GM18867 (cell line): ENCODE results near the gene ST3GAL5.

ENCODE experiments used
- ATAC-seq: cut with Tn5 transposase; IDR thresholded peaks from one replicate; pipeline ENCODE4 v1.9.1; 2021; ENCODE audit warnings: mild to moderate bottlenecking, moderate library complexity; ENCODE audit not compliant: unreplicated experiment

Gene ST3GAL5

DNA sequence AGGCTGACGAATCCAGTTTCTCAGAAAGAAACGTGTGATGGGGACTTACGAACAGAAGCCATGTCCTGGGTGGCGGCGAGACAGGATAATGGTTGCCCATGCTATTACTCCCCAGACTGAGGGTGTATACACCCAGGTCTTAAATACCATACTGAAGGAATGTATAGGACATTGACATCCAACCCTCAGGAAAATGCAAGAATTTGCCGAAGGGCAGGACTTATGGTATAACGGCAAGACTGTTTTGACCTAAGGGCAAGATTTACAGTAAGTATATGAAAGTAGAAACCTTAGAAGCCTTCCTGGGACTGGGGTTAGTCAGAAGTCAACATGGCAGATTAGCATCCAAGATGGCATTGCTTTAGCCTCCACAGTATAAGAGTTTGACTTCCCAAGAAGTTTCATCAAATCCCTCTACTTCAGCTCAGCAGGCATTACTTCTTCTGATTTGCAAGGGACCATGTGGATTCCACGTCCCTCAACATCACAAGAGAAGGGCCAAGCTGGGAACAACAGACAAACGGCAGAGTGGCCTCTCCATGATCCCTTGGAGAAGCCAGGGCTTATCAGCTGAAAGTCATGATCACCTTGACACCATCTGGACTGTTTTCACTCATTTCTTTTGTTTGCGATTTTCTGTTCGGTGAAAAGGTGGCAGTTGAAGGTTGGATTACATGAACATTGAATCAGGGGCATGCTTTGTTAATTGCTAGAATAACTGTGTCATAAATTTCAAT lies 21.1 kb downstream of the ST3GAL5 start:
- ATAC-seq = no peak

DNA sequence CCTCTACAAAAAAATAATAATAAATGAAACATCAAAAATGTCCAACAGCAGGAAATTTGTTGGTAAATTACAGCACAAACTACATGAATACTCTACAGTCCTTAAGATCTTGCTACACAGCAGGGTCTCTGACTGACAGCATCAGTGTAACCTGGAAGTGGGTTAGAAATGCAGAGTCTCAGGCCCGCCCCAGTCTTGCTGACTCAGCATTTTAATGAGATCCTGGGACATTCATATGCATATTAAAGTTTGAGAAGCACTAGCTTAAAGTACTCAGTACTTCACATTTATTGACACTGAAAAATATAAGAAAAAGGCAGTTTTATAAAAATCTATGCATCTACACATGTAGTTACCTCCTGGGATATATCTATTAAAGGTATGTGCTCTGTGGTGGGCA lies 21.7 kb downstream of the ST3GAL5 start:
- ATAC-seq = no peak

DNA sequence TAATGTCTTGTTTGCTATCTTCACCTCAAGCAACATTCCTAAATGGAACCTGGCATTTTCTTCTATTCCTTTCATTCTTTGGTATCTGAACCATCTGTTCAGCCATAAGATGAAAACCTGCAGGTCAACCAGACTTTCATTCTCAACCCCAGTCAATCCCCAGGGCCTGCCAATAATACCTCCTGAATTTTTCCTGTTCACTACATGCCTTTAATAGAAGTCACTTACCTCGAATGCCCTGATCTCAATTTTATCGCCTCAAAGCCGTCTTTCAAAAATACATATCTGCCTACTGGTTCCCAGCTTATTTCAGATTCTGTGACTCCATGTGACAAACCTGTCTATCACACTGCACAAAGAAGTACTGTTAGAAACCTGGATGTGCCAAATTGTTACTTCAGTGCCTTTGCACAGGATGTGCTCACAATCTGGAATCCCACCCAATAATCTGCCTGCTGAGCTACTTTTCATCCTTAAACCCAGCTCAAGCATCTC lies 22.6 kb downstream of the ST3GAL5 start:
- no peak for ATAC-seq

DNA sequence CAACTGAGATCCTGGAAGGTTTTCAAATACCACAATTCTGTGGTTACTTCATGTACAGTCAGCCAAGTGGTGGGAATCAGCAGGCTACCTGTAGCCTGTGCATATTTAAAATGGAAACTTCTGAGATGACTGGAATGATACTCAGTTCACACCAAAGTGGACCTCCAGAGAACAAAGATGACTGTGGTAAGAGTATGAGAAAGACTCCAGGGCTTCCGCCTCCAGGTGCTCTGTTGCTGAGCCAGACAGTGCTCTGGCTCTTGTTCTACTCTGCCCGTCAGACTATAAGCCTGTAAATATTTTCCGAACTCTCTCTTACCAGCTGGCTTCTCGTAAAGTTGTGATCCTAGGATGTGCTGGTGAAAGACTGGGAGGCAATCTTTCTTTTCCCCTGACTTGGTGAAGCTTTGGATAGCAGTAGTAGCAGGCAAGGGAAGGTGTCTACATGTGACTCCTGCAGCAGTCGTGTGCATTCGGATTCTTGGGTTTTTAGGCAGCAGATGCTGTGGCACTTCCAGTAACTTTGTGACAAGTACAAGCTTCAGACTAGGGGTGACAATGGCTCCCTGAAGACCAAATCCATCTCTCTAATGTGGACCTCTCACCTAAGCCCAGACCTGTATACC lies 23.1 kb downstream of the ST3GAL5 start:
- ATAC-seq = no peak

DNA sequence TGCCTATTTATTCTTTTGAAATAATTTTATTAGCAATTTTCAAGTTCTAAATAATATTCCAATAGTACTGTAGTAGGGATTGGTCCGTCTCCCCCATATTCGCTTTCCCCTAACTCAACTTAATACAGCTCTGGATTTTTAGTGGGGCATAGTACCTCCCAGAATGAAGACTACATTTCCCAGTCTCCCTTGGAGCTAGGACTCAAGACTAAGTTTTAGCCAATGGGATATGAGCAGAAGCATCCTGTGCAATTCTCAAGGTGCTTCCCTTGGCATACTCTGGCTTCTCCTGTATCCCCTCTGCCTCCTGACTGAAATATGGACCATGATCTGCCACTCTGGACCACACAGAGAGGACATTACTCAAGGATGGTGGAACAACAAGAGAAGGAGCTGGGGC lies 24.1 kb downstream of the ST3GAL5 start:
- ATAC-seq = no peak

DNA sequence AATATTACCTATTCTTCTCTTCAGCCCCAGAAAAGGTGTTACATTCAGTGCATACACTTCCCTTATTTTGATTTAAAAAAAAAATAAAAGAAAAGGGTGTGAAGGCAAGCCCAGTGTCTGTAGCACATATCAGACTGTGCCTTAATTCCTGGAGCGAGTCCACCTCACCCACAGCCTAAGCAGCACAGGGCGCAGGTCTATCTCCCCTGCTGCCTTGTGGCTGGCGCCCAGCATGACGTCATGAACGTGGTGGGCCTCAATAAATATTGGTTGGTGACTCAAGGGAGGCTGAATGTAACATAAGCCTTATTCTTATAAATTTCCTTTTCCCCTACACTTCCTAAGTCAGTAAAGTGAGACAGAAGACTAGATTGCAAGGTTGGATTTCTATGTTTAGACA lies 26.4 kb downstream of the ST3GAL5 start:
- no peak for ATAC-seq

DNA sequence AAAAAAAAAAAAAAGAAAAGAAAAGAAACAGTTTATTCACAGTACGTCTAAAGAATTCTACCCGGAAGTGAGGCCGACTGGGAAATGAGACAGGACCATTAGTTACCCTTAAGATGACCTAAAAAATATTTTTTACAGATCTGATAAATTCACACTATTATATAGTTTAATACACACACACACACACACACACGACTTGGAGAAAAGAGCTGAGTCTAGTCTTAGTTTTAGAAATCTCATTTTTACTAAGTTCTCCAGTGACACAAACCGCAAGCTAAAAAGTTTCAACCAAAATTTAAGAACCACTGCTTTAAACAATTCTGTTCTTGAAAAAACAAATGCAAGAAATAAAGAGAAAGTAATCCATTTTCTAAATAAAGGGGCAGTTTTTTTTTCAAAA lies 27.1 kb downstream of the ST3GAL5 start:
- ATAC-seq = no peak

DNA sequence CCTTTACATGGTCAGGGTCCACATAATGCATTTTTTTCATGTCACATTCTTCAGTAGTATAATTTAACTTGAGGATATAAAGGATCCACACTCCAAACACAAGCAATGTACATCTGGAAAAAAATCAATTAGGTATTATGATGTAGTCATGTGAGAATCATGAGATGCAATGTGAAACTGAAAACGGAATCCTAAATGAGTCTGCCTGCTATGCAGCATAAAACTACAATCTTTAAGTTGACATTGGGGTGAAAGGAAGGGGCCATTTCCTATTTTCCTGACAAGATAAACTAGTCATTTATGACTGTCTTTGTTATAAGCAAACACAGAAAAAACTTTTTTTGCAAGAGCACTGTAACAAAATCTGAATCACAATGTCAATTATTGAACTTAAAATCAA lies 27.6 kb downstream of the ST3GAL5 start:
- ATAC-seq = peak; percentile 53

DNA sequence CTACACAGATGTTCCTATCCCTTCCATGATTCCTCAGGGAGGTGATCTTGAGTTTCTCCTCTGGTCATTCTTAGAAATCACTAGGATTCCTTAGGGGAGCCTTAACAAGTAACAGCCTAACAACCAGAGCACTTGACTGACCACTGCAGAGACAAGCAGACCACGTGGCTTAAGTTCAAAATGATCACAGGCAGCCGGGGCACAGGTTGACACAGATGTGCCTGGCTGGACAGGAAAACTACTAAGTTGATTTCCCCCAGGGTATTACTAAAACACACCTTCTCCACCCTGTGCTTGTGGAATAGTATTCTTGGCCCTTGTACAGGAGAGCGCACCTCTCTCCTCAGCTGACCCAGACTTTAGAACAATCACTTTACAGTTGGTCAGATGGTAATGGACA lies 29.9 kb downstream of the ST3GAL5 start:
- ATAC-seq = no peak

DNA sequence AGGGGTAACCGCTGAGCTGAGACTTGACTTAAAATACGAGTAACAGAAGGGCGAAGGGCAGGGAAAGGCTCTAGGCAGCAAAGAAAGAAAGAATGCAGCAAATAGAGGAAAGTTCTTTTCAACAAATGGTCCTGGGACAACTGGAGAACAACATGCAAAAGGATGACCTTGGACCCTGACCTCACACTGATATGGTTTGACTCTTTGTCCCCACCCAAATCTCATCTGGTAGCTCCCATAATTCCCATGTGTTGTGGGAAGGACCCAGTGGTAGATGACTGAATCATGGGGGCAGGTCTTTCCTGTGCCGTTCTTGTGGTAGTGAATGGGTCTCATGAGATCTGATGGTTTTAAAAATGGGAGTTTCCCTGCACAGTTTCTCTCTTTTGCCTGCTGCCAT lies 33.9 kb downstream of the ST3GAL5 start:
- ATAC-seq = no peak

DNA sequence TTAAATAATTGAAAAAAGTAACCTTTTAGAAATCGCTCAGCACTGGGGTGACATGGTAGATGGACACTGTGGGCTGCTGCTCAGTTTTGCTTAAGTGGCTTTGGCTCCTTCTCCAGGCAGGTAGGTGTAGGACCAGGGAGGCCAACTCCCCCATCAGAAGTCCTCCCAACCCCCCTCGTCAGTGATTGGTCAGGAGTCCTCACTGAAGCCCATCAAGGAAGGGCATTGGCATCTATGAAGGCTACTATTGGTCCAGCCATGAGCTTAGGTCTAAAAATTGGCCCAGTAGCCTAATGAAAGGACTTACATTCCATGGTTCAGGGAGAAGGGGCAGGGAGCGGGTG lies 34.7 kb downstream of the ST3GAL5 start:
- no peak for ATAC-seq

DNA sequence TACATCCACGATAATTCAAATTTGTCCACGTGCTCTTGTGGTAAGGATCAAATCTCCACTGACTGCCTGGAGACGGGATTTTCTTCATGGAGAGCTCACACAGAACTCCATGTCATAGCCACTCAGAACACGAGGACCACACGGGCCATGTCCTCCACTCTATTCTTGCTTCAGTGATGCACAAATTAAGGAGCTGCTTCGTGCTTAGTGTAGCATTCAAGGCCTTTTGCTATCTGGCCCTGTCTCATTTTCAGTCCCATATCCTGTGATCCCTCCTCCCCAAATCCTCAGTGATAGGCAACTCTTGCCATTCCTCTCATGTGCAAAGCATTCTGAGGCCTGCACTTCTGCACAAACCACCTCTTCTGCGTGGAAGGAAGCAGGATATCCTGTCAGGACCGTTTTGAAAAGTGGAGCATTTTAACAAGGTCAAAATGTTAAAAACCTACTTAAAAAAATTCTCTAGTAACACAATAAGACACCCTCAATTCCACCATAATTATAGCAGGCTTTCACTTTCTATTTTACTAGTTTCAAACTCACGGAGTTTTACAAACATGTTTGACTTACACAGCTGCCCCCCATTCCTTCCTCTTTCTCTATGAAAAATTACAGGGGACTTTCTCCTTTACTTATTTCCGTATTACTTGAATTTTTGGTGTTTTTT lies 35.2 kb downstream of the ST3GAL5 start:
- ATAC-seq = peak; percentile 48

DNA sequence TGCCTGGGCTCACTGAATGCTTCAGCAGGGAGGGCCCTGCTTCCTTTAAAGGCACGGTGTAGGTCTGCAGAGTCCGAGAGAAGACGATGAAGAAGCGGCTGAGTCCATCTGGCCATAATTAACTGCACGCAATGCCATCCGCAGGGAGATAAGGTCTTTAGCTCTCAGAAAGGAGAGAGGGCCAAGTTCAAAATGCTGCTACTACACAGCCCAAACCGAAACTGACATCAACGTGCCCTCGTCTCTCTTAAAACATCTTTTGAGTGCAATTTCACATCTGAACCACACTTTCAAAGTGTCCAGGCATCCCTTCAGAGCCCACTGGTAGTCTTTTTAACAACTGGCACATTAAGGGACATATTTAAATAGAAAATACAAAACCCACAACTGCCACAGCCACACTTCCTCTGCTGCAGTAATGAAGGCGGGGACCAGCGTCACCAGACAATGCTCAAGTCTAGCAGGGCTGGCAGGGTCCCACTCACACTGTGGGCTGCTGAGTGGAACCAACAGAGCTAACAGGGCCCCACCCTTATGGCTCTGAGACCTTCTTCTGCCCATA lies 35.8 kb downstream of the ST3GAL5 start:
- ATAC-seq = peak; percentile 74

DNA sequence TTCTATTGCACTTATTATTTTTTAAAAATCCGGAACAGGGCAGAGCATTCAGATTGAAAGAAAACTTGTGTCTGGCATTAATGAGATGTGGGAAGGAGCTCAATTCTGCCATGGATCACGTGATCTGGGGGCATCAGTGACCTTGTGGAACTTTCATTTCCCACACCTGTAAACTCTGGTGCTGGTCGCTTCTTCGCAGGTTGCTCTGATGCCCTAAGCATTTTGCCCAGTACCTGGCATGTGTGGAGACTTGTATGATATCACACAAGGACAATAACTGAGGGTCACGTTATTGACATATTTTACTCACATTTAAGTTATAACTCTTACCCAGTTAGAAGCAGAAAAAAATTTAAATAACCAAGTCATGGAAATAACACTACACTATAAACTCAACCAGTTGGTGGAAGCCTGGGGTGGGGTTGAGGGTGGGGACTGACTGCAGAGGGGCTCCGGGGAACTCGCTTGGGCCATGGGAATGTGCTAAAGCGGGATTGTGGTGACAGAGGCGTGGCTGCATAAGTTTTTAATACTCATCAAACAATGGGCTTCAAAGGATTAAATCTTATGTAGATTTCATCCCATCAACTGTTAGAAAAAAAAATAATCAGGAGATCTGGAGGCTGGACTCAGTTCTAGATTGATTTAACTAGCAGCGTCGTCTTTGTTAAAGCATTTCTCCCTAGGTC lies 36.5 kb downstream of the ST3GAL5 start:
- ATAC-seq = no peak

DNA sequence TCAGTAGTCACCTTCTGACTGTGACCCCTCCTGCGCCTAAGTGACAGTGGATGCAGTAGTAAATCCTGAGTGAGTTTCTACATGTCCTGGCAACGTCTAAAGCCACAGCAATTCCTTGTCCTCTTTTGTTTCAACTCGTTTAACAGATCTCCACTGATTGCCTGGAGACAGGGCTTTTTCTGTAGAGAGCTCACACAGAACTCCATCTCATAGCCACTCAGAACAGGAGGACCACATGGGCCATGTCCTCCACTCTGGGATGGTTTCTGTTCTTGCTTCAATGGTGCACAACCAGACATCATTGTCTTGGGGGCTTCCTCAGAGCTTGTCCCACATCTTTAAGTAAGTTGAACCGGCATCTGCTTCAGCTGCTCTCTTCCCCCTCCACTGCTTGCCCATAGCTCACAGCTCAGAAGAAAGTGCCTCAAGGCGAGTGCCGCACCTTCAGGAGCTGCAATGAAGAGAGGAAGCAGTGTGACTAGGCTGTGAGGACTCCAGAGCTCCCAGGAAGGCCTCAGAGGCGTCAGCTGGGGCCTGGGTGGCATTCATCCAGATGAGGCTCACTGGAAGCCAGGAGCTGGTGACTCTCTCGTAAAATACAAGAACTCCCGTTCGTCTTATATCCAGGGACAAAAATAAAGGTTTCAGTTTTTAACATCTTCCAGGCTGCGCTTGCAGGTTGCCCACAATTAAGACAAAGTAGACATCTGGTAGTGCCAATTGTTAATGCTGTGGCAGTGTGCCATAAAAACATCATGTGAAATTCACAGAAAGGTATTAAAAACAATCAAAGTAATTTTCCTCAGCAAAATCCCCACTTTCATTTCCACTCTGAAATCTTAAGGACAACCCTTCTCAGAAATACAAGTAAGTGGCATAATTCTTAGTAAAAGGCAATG lies 37.3 kb downstream of the ST3GAL5 start:
- ATAC-seq = no peak

DNA sequence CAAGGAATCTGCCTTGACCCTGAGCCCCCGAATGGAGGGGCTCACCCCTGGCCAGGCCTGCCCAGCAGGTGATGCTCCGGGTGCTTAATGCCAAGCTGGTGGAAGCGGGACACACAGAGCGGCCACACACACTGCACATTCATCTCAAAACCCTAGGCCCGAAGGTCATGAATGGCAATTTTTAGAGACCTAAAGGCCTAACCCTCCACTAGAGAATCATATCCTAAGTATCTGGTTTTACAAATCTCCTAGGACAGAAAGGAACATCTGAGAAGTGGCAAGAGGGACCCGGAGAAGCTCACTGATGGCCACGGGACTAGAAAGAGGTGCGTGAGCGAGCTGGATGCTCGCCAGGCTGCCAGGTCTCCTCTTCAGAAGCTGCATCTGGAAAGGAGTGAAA lies 38.3 kb downstream of the ST3GAL5 start:
- no peak for ATAC-seq

DNA sequence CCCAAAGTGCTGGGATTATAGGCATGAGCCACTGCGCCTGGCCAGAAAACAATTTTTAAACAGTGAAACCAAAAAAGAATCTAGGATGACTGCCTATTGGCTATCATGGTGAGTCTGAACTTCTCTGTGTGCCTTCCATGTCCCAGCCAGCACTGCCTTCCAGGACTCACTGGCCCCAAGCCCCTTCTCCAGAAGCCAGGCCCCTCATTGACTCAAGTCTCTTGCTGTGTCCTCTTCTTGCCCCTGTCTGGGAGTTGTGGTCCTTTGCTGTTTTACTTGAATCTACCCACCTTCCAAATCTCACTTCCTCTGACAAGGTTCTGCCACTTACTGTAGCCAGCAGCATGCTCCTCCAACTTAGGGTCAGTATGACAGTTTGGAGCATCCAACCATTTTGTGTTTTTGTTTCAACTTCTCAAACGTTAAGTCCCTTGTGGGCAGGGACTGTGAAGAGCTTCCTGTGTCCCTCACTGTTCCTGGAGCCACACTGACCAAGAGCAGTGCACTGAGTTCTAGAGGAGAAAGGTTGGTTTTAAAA lies 41.7 kb downstream of the ST3GAL5 start:
- no peak for ATAC-seq

DNA sequence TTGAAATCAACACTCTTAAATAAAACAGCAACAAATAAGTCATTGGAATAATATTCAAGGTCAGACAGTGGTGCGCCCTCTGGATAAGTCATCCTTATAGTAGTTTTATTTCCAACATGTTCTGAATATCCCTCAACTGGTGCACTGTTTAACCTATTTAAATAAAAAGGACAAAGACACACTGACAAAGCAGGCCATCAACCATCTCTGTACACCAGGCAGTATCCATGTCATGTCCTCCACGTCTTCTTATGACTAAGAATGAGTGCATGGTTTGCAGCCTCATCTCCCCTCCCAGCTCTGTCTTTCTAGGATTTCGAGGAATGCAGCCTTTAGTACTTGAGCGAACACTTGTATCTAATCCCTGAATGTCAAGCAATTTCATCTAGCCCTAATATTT lies 42.4 kb downstream of the ST3GAL5 start:
- ATAC-seq = no peak

DNA sequence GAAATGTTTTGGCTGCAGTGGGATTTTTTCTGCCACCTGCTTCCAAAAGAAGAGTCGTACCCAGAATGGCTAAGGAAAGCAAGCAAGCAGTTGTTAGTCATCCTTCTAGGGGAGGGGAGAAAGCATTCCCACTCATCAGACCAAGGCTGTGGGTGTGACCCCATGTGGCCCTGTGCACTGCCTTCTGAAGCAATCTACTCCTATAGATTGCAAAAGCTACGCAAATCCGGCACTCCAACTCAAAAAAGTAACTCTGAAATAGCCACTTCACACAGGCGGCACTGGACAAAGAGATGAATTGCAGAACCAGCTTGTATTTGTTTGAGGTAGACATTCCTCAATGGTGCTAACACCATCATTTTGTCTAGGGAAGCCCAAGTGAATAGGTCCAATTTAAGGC lies 44.3 kb downstream of the ST3GAL5 start:
- no peak for ATAC-seq

DNA sequence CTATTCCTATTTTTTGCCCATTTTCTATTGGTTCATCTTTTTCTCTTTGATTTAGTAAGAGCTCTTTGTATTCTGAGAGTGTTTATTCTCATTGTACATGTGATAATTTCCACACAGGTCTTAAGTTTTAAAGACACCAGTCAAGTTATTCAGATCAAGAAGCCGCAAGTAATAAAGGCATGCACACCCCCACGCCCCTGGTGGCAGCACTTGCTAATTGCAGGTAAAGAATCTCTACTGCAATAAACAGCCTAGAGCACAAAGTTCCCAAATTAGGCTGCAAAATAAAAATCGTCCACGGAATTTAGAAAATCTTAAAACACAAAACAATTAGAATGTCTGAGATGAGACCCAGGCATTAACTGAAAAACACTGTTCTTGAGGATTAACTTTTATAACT lies 45.2 kb downstream of the ST3GAL5 start:
- no peak for ATAC-seq
